Neural cell (in vitro differentiated cells): ENCODE measurements around the gene SPINT3. TPM values are rescaled to one million over a fixed set of nuclear protein-coding genes. Genes with fewer than 3 reads are reported as not detected.

Experiments
- H2AFZ ChIP-seq: fragments of 200-600, 300-800 bp; sonication (generic), shearing (Covaris generic); 2 replicates; pipeline ENCODE4 v1.6.0; 2014; ENCODE audit warnings: low read depth, mild to moderate bottlenecking, antibody characterized with exemption, low read length, moderate library complexity
- H3F3A ChIP-seq: fragments of 200-600 bp; shearing (Covaris generic); 2 replicates; pipeline ENCODE4 v1.6.1; 2016; ENCODE audit warnings: mild to moderate bottlenecking, moderate library complexity, mixed read lengths, antibody characterized with exemption, low read length; ENCODE audit not compliant: insufficient read depth, poor library complexity, severe bottlenecking
- H3K27ac ChIP-seq: fragments of 200-600, 300-800 bp; sonication (generic), shearing (Covaris generic); 2 replicates; pipeline ENCODE4 v1.5.1; 2014; ENCODE audit warnings: mild to moderate bottlenecking, low read length, moderate library complexity
- H3K27me3 ChIP-seq: fragments of 300-800, 200-600 bp; sonication (generic), shearing (Covaris generic); 2 replicates; pipeline ENCODE4 v1.6.0; 2014; ENCODE audit warnings: mild to moderate bottlenecking, low read depth, low read length, moderate library complexity; ENCODE audit not compliant: insufficient read depth
- H3K36me3 ChIP-seq: fragments of 300-800, 200-600 bp; sonication (generic), shearing (Covaris generic); 2 replicates; pipeline ENCODE4 v1.5.1; 2014; ENCODE audit warnings: mild to moderate bottlenecking, antibody characterized with exemption, low read length, moderate library complexity; ENCODE audit not compliant: insufficient read depth
- H3K4me2 ChIP-seq: fragments of 300-800, 200-600 bp; sonication (generic), shearing (Covaris generic); 2 replicates; pipeline ENCODE4 v1.6.0; 2014; ENCODE audit warnings: mild to moderate bottlenecking, low read length
- H3K4me3 ChIP-seq: fragments of 300-800, 200-600 bp; sonication (generic), shearing (Covaris generic); 2 replicates; pipeline ENCODE4 v1.5.1; 2014; ENCODE audit warnings: mild to moderate bottlenecking, low read length, moderate library complexity
- H3K79me2 ChIP-seq: fragments of 200-600 bp; shearing (Covaris generic); replicated peaks from 2 replicates; pipeline ENCODE4 v1.6.0; 2014; ENCODE audit warnings: mild to moderate bottlenecking, low read length, moderate library complexity; ENCODE audit not compliant: insufficient read depth
- H3K9ac ChIP-seq: fragments of 300-800, 200-600 bp; sonication (generic), shearing (Covaris generic); 2 replicates; pipeline ENCODE4 v1.6.1; 2016; ENCODE audit warnings: mild to moderate bottlenecking, low read length, mixed read lengths
- H3K9me2 ChIP-seq: fragments of 200-600 bp; shearing (Covaris generic); 2 replicates; pipeline ENCODE4 v1.6.1; 2016; ENCODE audit warnings: mild to moderate bottlenecking, low read length, mixed read lengths; ENCODE audit not compliant: insufficient read depth
- H3K9me3 ChIP-seq: fragments of 200-600, 300-800 bp; sonication (generic), shearing (Covaris generic); 2 replicates; pipeline ENCODE4 v1.6.1; 2016; ENCODE audit warnings: mild to moderate bottlenecking, mixed run types, low read length, moderate library complexity, mixed read lengths
- H4K20me1 ChIP-seq: fragments of 200-600 bp; shearing (Covaris generic); 2 replicates; pipeline ENCODE4 v1.6.1; 2016; ENCODE audit warnings: mild to moderate bottlenecking, mixed run types; ENCODE audit not compliant: insufficient read depth
- CTCF ChIP-seq: fragments of 450-650 bp; IDR thresholded peaks from 2 replicates; pipeline ENCODE4 v1.5.1; 2014; ENCODE audit warnings: antibody characterized with exemption, mild to moderate bottlenecking, moderate library complexity; ENCODE audit not compliant: poor library complexity, severe bottlenecking
- EP300 ChIP-seq: fragments of 450-650 bp; conservative IDR thresholded peaks from 2 replicates; pipeline ENCODE4 v1.6.1; 2014; ENCODE audit warnings: antibody characterized with exemption, mild to moderate bottlenecking, moderate library complexity; ENCODE audit not compliant: poor library complexity, severe bottlenecking
- EZH2 ChIP-seq: fragments of 200-600, 300-800 bp; shearing (Covaris generic), sonication (generic); IDR thresholded peaks from 2 replicates; pipeline ENCODE4 v1.6.1; 2014; ENCODE audit warnings: antibody characterized with exemption, low read length, borderline replicate concordance, mild to moderate bottlenecking; ENCODE audit not compliant: insufficient read depth, poor library complexity, severe bottlenecking
- MXI1 ChIP-seq: fragments of 450-650 bp; conservative IDR thresholded peaks from 2 replicates; pipeline ENCODE4 v1.6.1; 2014; ENCODE audit warnings: antibody characterized with exemption, mild to moderate bottlenecking; ENCODE audit not compliant: poor library complexity, severe bottlenecking
- POLR2AphosphoS5 ChIP-seq: IDR thresholded peaks from 2 replicates; pipeline ENCODE4 v1.6.1; 2012
- RAD21 ChIP-seq: fragments of 450-650 bp; conservative IDR thresholded peaks from 2 replicates; pipeline ENCODE4 v1.6.1; 2014; ENCODE audit warnings: antibody characterized with exemption, mild to moderate bottlenecking, moderate library complexity
- REST ChIP-seq: IDR thresholded peaks from 2 replicates; pipeline ENCODE4 v1.6.1; 2012; ENCODE audit warnings: borderline replicate concordance
- SMC3 ChIP-seq: fragments of 450-650 bp; conservative IDR thresholded peaks from 2 replicates; pipeline ENCODE4 v1.6.1; 2014; ENCODE audit warnings: antibody characterized with exemption, mild to moderate bottlenecking, moderate library complexity; ENCODE audit not compliant: poor library complexity
- TAF1 ChIP-seq: IDR thresholded peaks from 2 replicates; pipeline ENCODE4 v1.6.1; 2012; ENCODE audit warnings: low read depth
- polyA plus RNA-seq: library from polyadenylated mRNA; depleted of rRNA; stranded (reverse); fragments of >200 nt; gene quantifications from 2 replicates; pipeline ENCODE4 v1.2.3, GENCODE V29; 2014

The SPINT3 gene
- polyA plus RNA-seq, 1 donor from 2014 or later: not detected

GRCh38 chr20:45487231-45487635, 28.2 kb downstream of the SPINT3 start:
- Histone ChIP-seq H3K79me2 (no peaks in the 10 kb centered on the region), H3K27me3 (no peaks in the 10 kb centered on the region), H4K20me1 (no peaks in the 10 kb centered on the region), H3K36me3 (no peaks in the 10 kb centered on the region), H3F3A (no peaks in the 10 kb centered on the region), H3K4me2 (no peak overlapping the region), H3K9ac (no peak overlapping the region), H2AFZ (no peak overlapping the region), H3K9me2 (no peaks in the 10 kb centered on the region), H3K27ac (no peak overlapping the region), H3K4me3 (no peak overlapping the region), H3K9me3 (no peaks in the 10 kb centered on the region)
- TF ChIP-seq MXI1 (no peak), EZH2 (no peak), RAD21 (no peak), SMC3 (no peak), POLR2AphosphoS5 (no peak), TAF1 (no peak), REST (no peak), CTCF (no peak), EP300 (no peak)

GRCh38 chr20:45485388-45485787, 30.0 kb downstream of the SPINT3 start:
- Histone ChIP-seq H3K9me2 (no peaks in the 10 kb centered on the region), H3K36me3 (no peaks in the 10 kb centered on the region), H3K27ac (no peak overlapping the region), H3K9ac (no peak overlapping the region), H3K27me3 (no peaks in the 10 kb centered on the region), H3F3A (no peaks in the 10 kb centered on the region), H2AFZ (no peak overlapping the region), H3K79me2 (no peaks in the 10 kb centered on the region), H3K9me3 (no peaks in the 10 kb centered on the region), H3K4me3 (no peak overlapping the region), H4K20me1 (no peaks in the 10 kb centered on the region), H3K4me2 (no peak overlapping the region)
- TF ChIP-seq CTCF (no peak), MXI1 (no peak), EP300 (no peak), POLR2AphosphoS5 (no peak), EZH2 (no peak)
